PC-3 (cell line): ENCODE data around the gene PARP15.

ENCODE experiments used
- EZH2 ChIP-seq: fragments of 300-600 bp; sonication (generic); IDR thresholded peaks from one replicate; pipeline ENCODE4 v1.6.1; 2017; ENCODE audit warnings: antibody characterized with exemption, mild to moderate bottlenecking, low read length; ENCODE audit not compliant: unreplicated experiment
- EZH2phosphoT487 ChIP-seq: fragments of 300-600 bp; sonication (generic); IDR thresholded peaks from 2 replicates; pipeline ENCODE4 v1.6.1; 2018; ENCODE audit warnings: mild to moderate bottlenecking, antibody characterized with exemption, low read length, borderline replicate concordance
- TF ChIP-seq, protein P1 (sequence below): fragments of 300-600 bp; sonication (generic); conservative IDR thresholded peaks from 2 replicates; pipeline ENCODE4 v1.5.1; 2017; ENCODE audit warnings: antibody characterized with exemption, low read depth, mild to moderate bottlenecking, low read length

DNA sequence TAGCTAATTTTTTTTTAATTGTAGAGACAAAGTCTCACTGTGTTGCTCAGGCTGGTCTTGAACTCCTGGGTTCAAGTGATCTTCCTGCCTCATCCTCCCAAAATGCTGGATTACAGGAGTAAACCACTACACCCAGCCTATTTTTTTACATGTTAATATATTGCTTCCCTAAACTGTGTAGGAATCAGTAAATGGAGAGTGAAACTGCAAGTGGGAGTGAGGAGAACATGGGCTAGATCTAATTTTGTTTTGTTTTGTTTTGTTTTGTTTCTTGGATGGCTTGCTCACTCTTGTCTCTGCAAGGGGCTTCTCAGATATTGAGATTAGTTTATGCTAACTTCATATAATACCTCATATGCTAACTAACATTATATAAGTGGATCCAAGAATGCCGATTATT is 31.5 kb downstream of the PARP15 start:
- TF ChIP-seq, protein P1, sequence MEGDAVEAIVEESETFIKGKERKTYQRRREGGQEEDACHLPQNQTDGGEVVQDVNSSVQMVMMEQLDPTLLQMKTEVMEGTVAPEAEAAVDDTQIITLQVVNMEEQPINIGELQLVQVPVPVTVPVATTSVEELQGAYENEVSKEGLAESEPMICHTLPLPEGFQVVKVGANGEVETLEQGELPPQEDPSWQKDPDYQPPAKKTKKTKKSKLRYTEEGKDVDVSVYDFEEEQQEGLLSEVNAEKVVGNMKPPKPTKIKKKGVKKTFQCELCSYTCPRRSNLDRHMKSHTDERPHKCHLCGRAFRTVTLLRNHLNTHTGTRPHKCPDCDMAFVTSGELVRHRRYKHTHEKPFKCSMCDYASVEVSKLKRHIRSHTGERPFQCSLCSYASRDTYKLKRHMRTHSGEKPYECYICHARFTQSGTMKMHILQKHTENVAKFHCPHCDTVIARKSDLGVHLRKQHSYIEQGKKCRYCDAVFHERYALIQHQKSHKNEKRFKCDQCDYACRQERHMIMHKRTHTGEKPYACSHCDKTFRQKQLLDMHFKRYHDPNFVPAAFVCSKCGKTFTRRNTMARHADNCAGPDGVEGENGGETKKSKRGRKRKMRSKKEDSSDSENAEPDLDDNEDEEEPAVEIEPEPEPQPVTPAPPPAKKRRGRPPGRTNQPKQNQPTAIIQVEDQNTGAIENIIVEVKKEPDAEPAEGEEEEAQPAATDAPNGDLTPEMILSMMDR = no peak
- TF ChIP-seq EZH2phosphoT487 (no peak), EZH2 (no peak)
